Measurements from ENCODE around the gene CYTH1.

CYTH1 gene

DNA sequence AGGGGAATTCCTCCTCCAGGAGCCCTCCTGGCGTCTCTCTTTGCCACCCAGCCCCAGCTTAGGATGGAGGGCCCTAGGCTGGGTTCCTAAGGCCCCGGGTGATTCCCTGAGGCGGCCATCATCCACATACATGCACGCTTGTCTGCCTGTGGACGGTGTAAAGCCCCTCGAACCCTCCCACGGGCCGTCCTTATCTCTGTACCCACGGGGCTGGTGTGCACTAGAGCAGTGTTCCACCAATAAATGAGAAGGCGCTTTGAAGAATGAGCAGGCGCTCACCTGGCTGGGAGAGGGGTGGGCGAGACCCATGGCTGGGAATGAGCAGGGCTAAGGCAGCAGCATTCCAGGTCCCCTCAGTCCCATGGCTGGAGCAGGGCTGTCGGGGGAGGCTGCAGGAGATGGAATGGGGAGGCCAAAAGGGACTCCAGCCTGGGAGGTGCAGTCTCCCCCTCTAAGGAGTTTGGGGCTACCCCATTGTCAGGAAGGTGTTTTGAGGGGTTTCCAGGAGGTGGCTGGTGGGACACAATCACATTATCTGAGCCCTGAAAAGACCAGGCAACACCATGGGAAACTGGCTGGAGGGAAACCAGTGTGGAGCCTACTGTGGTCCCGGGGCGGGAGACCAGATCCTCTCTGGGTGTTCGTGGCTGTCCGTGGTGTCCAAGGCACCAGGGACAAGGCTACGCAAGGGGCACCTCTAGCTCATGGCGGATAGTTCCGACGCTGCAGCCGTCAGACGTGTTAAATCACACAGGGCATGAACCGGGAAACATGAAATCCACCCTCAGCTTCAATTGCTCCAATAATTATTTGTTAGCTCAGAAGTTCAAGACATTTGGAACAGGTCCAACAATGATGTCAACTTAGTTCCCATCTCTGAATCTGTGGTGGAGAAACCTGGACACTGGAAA lies 117.3 kb downstream of the CYTH1 start:
- Mint-ChIP-seq H3K9me3 (no peaks in the 10 kb centered on the region), H3K27me3 (ENCODE audit: low read depth) (no peaks in the 10 kb centered on the region), H3K4me3 (no peak overlapping the region), H3K27ac (no peak overlapping the region), H3K4me1 (ENCODE audit: low read depth) (peaks cover 33% of the 10 kb centered on the region), H3K36me3 (ENCODE audit: low read depth) (peaks cover 26% of the 10 kb centered on the region)

- Mint-ChIP-seq H3K9me3 (no peaks in the 10 kb centered on the region), H3K4me3 (no peak overlapping the region), H3K27me3 (ENCODE audit: low read depth) (no peaks in the 10 kb centered on the region), H3K36me3 (ENCODE audit: low read depth) (peaks cover 1% of the 10 kb centered on the region), H3K4me1 (ENCODE audit: low read depth) (peaks cover 14% of the 10 kb centered on the region), H3K27ac (no peak overlapping the region)
These were observed 120.8 kb downstream of the CYTH1 start for GRCh38 chr17:78661093-78661770.

GRCh38 chr17:78659546-78659945 lies 122.5 kb downstream of the CYTH1 start:
- Mint-ChIP-seq H3K36me3 (ENCODE audit: low read depth) (no peaks in the 10 kb centered on the region), H3K4me1 (ENCODE audit: low read depth) (peaks cover 4% of the 10 kb centered on the region), H3K27me3 (ENCODE audit: low read depth) (no peaks in the 10 kb centered on the region), H3K27ac (no peak overlapping the region), H3K4me3 (no peak overlapping the region), H3K9me3 (no peaks in the 10 kb centered on the region)

GRCh38 chr17:78658281-78658785 lies 123.7 kb downstream of the CYTH1 start:
- Mint-ChIP-seq H3K4me3 (no peak overlapping the region), H3K4me1 (ENCODE audit: low read depth) (peaks cover 3% of the 10 kb centered on the region), H3K27me3 (ENCODE audit: low read depth) (no peaks in the 10 kb centered on the region), H3K27ac (no peak overlapping the region), H3K36me3 (ENCODE audit: low read depth) (no peaks in the 10 kb centered on the region), H3K9me3 (no peaks in the 10 kb centered on the region)

DNA sequence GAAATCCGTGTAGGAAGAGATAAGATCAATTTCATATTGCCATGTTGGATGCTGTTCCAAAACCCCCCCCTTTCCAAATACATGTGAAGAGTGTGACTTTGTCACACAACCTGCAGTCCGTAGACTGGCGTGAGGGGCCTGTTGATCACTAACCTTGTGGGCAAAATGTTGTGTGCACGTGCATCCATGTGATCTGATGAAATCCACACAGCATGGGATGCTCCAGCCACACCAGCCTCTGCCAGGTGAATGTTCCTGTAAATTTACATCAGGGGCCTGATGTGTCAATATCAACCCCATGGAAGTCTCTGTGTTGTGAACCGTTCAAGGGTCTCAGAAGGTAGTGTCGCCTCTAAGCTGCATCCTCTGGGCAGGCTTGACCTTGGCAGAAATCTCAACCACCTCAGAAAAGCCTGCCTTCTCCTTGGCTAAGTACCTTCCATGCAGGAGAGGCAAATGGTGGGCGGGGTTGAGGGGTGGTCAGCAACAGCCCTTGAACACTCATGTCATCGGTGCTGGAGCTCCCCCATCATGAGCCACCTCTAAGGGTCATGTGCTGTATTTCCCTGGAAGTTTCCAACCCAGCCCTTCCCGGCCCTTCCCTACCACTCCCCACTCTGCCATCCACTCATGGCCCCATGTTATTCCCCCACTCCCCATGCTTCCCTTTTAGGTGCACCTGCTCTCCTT lies 126.7 kb downstream of the CYTH1 start:
- H3K9me3 Mint-ChIP-seq, result no peaks in the 10 kb centered on the region
- no peak overlapping the region for H3K27ac Mint-ChIP-seq
- H3K4me1 Mint-ChIP-seq (ENCODE audit: low read depth), result peaks cover 2% of the 10 kb centered on the region
- no peaks in the 10 kb centered on the region for H3K36me3 Mint-ChIP-seq (ENCODE audit: low read depth)
- no peak overlapping the region for H3K4me3 Mint-ChIP-seq
- H3K27me3 Mint-ChIP-seq (ENCODE audit: low read depth), result peaks cover 2% of the 10 kb centered on the region

GRCh38 chr17:78654325-78654724 lies 127.7 kb downstream of the CYTH1 start:
- Mint-ChIP-seq H3K27me3 (ENCODE audit: low read depth) (peaks cover 5% of the 10 kb centered on the region), H3K27ac (no peak overlapping the region), H3K9me3 (peaks cover 6% of the 10 kb centered on the region), H3K36me3 (ENCODE audit: low read depth) (peaks cover 6% of the 10 kb centered on the region), H3K4me1 (ENCODE audit: low read depth) (peaks cover 2% of the 10 kb centered on the region), H3K4me3 (no peak overlapping the region)

DNA sequence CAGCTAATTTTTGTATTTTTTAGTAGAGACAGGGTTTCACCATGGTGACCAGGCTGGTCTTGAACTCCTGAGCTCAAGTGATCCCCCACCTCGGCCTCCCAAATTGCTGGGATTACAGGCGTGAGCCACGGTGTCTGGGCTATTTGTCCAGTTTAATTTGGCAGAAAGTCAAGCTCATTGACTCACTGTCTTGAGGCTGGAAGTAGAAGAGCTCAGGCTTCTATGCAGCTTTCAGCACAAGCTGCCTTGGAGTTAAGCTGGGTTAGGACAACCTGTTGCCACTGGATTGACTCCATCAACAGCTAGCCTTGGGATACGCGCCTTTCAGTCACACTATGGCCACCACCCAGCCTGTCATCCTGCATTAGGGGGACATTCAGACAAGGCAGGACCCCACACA lies 128.7 kb downstream of the CYTH1 start:
- Mint-ChIP-seq H3K36me3 (ENCODE audit: low read depth) (peaks cover 11% of the 10 kb centered on the region), H3K4me3 (no peak overlapping the region), H3K27ac (no peak overlapping the region), H3K9me3 (peaks cover 13% of the 10 kb centered on the region), H3K27me3 (ENCODE audit: low read depth) (peaks cover 7% of the 10 kb centered on the region), H3K4me1 (ENCODE audit: low read depth) (peaks cover 2% of the 10 kb centered on the region)

DNA sequence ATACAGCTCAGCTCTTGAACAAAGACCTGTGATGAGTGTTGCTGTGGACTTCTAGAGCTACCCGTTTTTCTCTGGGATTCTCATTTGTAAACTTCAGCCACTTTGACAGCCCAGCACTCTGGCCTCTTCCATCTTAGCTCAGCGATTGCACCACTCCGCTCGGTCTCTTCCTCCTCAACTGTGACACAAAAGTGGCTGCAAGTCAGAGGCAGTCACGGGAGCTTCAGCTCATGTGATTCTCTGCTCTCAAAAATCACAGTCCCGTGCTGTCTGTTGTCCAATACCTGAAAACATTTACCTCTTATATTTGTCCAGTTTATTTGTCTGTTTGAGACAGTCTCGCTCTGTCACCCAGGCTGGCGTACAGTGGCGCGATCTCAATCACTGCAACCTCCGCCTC lies 129.2 kb downstream of the CYTH1 start:
- H3K27ac Mint-ChIP-seq, result no peak overlapping the region
- peaks cover 2% of the 10 kb centered on the region for H3K4me1 Mint-ChIP-seq (ENCODE audit: low read depth)
- no peak overlapping the region for H3K4me3 Mint-ChIP-seq
- peaks cover 7% of the 10 kb centered on the region for H3K27me3 Mint-ChIP-seq (ENCODE audit: low read depth)
- peaks cover 16% of the 10 kb centered on the region for H3K36me3 Mint-ChIP-seq (ENCODE audit: low read depth)
- H3K9me3 Mint-ChIP-seq, result peaks cover 18% of the 10 kb centered on the region

DNA sequence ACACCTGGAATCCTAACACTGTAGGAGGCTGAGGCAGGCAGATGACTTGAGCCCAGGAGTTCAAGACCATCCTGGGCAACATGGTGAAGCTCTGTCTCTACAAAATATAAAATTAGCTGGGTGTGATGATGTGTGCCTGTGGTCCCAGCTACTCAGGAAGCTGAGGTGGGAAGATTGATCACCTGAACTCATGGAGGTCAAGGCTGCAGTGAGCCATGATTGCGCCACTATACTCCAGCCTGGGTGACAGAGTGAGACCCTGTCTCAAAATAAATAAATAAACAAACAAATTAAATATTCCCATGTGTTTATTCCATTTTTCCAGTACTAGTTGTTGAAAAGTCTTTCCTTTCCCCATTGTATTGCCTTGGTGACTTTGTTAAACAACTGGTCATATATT lies 130.0 kb downstream of the CYTH1 start:
- Mint-ChIP-seq H3K4me1 (ENCODE audit: low read depth) (peaks cover 5% of the 10 kb centered on the region), H3K4me3 (no peak overlapping the region), H3K36me3 (ENCODE audit: low read depth) (peaks cover 22% of the 10 kb centered on the region), H3K27me3 (ENCODE audit: low read depth) (peaks cover 7% of the 10 kb centered on the region), H3K27ac (no peak overlapping the region), H3K9me3 (peaks cover 27% of the 10 kb centered on the region)

GRCh38 chr17:78651554-78651953 lies 130.5 kb downstream of the CYTH1 start:
- Mint-ChIP-seq H3K4me1 (ENCODE audit: low read depth) (peaks cover 6% of the 10 kb centered on the region), H3K27ac (no peak overlapping the region), H3K27me3 (ENCODE audit: low read depth) (peaks cover 7% of the 10 kb centered on the region), H3K36me3 (ENCODE audit: low read depth) (peaks cover 24% of the 10 kb centered on the region), H3K9me3 (peaks cover 29% of the 10 kb centered on the region), H3K4me3 (no peak overlapping the region)

DNA sequence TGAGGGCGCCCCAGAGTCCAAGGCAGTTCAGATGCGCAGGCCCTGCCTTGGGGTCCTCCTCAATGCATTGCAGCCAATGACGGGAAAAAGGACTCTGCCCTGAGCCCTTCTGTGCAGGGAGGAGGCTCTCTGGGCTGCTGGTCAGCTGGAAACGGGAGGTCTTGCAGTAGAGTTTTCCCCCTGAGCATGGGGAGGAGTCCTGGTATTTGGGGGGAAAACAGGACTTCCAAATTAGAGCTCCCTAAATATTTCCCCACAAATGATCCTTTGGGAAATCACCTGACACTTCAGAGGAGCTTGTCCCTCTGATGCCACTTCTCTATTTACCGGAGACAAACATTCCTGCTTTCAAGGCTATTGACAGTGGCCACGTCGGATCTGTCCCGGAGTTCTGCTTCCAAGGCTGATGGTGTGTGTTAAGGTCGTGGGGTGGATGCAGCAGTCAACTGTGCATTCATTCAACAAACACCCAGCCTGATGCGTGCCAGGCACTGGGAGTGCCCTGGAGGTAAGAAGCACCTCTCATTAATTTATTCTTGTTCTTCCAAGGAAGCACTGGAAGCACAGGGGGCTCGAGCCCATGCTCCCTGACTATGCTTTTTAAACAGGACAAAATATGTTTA lies 131.9 kb downstream of the CYTH1 start:
- H3K36me3 Mint-ChIP-seq (ENCODE audit: low read depth), result peaks cover 30% of the 10 kb centered on the region
- no peak overlapping the region for H3K4me3 Mint-ChIP-seq
- peaks cover 35% of the 10 kb centered on the region for H3K9me3 Mint-ChIP-seq
- H3K27me3 Mint-ChIP-seq (ENCODE audit: low read depth), result peaks cover 7% of the 10 kb centered on the region
- peaks cover 11% of the 10 kb centered on the region for H3K4me1 Mint-ChIP-seq (ENCODE audit: low read depth)
- H3K27ac Mint-ChIP-seq, result no peak overlapping the region

DNA sequence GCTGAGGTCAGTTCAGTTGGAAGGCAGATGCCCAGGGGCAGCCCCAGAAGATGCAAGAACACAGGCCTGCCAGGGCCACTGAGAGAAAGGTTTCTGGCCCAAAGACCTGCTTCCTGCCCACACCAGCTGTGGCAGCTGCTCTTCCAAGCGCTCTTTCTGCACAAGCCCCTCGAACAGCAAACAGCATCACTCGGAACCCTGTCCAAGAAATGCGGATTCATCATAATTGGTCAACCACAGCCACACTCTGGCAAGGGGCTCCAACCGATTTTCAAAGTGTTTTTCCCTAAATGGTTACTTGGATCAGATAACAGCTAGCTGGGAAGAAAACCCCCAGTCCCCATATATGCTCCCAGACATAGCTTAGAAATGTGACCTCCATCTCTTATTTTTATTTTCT lies 133.8 kb downstream of the CYTH1 start:
- peaks cover 7% of the 10 kb centered on the region for H3K27me3 Mint-ChIP-seq (ENCODE audit: low read depth)
- peaks cover 30% of the 10 kb centered on the region for H3K36me3 Mint-ChIP-seq (ENCODE audit: low read depth)
- no peak overlapping the region for H3K27ac Mint-ChIP-seq
- H3K9me3 Mint-ChIP-seq, result peaks cover 35% of the 10 kb centered on the region
- H3K4me3 Mint-ChIP-seq, result no peak overlapping the region
- peaks cover 17% of the 10 kb centered on the region for H3K4me1 Mint-ChIP-seq (ENCODE audit: low read depth)

- peaks cover 30% of the 10 kb centered on the region for H3K36me3 Mint-ChIP-seq (ENCODE audit: low read depth)
- H3K27ac Mint-ChIP-seq, result peak overlapping the region; percentile 57
- peaks cover 7% of the 10 kb centered on the region for H3K27me3 Mint-ChIP-seq (ENCODE audit: low read depth)
- peaks cover 35% of the 10 kb centered on the region for H3K9me3 Mint-ChIP-seq
- peaks cover 17% of the 10 kb centered on the region for H3K4me1 Mint-ChIP-seq (ENCODE audit: low read depth)
- H3K4me3 Mint-ChIP-seq, result no peak overlapping the region
These were observed 135.0 kb downstream of the CYTH1 start for GRCh38 chr17:78647032-78647431.
